Measurements from ENCODE around the gene RAB42.
"Not testable (repeated sequence)": the region's sequence is repeated elsewhere in the genome, so short reads cannot be mapped to it uniquely, and the experiment has no call there.

GRCh38 chr1:28596276-28596675 is 4.2 kb downstream of the RAB42 start:
- not testable (repeated sequence) for TF ChIP-seq POLR2A, CTCF (IDR thresholded peaks at IDR 0.05)

Measured in vagina (tissue), 2 donors.